Raji (cell line): ENCODE data around the gene LUC7L3.

Experiments used
- POLR2A ChIP-seq: IDR thresholded peaks from 2 replicates; pipeline ENCODE4 v1.6.1; 2011; ENCODE audit warnings: low read depth, low read length, control low read depth; ENCODE audit not compliant: insufficient read depth

The LUC7L3 gene

DNA sequence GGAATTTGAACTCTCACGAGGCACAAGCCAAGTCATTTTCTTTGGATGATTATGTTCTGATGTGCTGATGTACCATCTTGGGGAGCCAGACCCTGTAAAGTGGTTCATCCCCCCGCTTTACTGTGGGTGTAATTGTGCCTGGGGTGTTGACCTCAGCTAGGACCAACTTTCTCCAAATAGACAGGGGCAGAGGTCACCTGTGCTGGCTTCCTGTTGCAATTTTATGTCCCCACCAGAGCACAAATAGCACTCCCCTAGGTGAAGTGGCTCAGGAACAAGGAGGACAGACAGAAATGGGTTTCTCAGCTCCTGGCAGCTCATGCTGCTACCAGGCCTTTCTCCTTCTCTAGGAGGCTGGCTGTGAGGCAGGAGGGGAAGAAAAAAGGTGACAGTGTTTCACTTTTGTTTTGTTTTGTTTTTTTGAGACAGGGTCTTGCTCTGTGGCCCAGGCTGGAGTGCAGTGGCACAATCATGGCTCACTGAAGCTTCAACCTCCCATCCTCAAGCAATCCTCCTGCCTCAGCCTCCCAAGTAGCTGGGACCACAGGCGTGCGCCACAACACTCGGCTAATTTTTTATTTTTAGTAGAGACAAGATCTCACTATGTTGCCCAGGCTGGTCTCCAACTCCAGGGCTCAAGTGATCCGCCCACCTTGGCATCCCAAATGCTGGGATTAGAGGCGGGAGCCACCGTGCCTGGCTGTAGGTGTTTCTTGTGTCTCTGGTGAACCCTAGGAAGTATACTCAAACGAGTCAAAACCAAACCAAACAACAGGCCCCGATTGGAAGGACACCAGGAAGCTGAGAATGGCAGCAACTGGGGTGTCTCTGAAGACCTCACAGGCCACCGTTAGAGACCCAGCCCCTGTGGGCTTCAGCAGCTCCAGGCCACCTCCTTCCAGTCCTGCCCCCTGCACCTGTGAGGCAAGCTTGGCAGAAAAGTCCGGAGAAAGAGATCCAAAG is 83.5 kb downstream of the LUC7L3 start:
- no peak for TF ChIP-seq POLR2A

- no peak for TF ChIP-seq POLR2A
These were observed 84.3 kb downstream of the LUC7L3 start for GRCh38 chr17:50803676-50804075.

DNA sequence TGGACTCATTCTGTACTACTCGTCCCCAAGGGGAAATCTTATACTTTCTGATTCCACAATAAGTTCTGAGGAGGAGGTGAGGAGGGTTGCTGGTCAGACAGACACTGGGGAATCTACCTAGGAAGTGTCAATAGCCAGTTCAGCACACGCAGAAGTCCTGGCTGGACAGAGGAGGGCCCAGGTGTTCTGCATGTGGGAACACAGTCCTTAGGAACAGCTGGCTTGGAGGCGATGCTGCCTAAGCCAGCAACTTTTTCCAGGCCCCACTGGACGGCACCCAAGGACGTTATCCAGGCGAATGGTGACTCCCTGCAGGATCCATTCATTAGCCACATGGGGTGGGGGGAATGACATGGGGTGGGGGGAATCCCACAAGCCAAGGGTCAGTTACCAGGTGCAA is 86.1 kb downstream of the LUC7L3 start:
- no peak for TF ChIP-seq POLR2A
